ENCODE measurements around the gene FGF2.

FGF2 gene

DNA sequence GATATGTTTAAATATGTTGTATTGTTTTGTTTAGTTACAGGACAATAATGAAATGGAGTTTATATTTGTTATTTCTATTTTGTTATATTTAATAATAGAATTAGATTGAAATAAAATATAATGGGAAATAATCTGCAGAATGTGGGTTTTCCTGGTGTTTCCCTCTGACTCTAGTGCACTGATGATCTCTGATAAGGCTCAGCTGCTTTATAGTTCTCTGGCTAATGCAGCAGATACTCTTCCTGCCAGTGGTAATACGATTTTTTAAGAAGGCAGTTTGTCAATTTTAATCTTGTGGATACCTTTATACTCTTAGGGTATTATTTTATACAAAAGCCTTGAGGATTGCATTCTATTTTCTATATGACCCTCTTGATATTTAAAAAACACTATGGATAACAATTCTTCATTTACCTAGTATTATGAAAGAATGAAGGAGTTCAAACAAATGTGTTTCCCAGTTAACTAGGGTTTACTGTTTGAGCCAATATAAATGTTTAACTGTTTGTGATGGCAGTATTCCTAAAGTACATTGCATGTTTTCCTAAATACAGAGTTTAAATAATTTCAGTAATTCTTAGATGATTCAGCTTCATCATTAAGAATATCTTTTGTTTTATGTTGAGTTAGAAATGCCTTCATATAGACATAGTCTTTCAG, 68.8 kb downstream of the FGF2 start:
- no peak for DNase-seq (ENCODE audit: low read depth)

DNA sequence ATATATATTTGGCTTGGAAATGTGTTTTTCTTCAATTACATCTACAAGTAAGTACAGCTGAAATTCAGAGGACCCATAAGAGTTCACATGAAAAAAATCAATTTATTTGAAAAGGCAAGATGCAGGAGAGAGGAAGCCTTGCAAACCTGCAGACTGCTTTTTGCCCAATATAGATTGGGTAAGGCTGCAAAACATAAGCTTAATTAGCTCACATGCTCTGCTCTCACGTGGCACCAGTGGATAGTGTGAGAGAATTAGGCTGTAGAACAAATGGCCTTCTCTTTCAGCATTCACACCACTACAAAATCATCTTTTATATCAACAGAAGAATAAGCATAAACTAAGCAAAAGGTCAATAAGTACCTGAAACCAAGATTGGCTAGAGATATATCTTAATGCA, 69.6 kb downstream of the FGF2 start:
- DNase-seq (ENCODE audit: low read depth), result no peak

GRCh38 chr4:122898370-122899150, 71.9 kb downstream of the FGF2 start:
- no peak for DNase-seq (ENCODE audit: low read depth)

- no peak for DNase-seq (ENCODE audit: low read depth)
Observed at GRCh38 chr4:122899682-122900081, 73.1 kb downstream of the FGF2 start.

GRCh38 chr4:122900314-122900713, 73.7 kb downstream of the FGF2 start:
- DNase-seq (ENCODE audit: low read depth), result no peak

- DNase-seq (ENCODE audit: low read depth), result no peak
Observed at GRCh38 chr4:122901247-122902010, 74.8 kb downstream of the FGF2 start.

GRCh38 chr4:122903766-122904288, 77.2 kb downstream of the FGF2 start:
- DNase-seq (ENCODE audit: low read depth), result no peak

DNA sequence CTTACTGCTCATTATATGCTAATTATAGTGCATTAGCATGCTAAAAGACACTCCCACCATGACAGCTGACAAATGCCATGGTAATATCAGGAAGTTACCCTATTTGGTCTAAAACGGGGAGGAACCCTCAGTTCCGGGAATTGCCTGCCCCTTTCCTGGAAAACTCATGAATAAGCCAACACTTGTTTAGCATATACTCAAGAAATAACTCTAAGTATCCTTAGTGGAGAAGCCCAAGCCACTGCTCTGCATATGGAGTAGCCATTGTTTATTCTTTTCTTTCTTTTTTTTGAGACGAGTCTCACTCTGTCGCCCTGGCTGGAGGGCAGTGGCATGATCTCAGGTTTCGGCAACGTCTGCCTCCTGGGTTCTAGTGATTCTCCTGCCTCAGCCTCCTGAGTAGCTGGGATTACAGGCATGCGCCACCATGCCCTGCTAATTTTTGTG, 80.3 kb downstream of the FGF2 start:
- DNase-seq (ENCODE audit: low read depth), result no peak

DNA sequence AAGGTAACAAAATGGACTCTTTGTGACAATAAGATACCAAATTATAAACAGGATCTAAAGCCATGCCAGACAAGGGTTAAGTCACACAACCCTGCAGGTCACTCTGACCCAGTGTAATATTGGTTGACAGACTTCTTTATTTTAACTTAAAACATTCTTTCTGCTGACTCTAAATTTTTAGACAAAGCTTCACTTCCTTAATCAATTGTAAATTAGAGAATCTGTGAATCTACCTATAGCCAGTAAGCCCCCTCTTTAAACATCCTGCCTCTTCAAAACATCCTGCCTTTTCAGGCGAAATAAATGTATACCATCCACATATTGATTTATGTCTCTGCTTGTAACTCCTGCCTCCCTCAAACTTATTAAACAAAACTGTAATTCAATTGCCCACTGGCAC, 81.6 kb downstream of the FGF2 start:
- no peak for DNase-seq (ENCODE audit: low read depth)

DNA sequence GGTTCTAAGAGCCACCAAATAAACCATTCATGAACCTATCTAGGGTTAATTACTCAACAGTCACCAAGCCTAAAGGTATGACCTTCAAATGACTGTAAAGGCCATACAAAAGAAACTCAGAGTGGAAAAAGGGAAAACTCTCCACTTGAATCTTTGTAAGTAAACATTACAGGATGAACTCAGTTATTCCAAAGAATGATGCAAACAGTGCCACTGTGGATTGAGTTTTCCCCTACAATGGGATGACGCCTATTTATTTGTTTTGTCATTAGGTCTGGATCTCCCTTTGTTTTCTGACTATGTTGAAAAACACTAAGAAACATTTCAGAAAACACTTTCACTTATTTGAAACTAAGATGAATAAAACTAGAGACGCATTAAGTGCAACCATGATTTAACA, 83.1 kb downstream of the FGF2 start:
- no peak for DNase-seq (ENCODE audit: low read depth)

DNA sequence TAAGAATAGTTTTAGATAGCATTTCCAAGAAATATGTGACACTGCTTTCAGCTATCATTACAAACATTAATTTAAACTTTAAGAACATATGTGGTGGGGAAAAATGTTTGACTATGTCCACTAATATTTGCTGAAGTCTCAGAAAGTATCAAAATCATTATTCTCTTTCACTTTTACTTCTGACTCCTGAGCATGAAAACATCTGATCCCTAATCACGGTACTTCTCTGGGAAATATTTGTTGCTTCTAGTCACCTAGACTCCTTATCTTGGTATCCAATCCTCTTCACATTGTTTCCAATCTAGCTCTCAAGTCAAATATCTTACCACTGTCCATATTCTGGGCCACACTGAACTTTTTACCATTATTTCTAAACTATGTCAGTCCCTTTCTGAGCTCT, 85.0 kb downstream of the FGF2 start:
- no peak for DNase-seq (ENCODE audit: low read depth)

DNA sequence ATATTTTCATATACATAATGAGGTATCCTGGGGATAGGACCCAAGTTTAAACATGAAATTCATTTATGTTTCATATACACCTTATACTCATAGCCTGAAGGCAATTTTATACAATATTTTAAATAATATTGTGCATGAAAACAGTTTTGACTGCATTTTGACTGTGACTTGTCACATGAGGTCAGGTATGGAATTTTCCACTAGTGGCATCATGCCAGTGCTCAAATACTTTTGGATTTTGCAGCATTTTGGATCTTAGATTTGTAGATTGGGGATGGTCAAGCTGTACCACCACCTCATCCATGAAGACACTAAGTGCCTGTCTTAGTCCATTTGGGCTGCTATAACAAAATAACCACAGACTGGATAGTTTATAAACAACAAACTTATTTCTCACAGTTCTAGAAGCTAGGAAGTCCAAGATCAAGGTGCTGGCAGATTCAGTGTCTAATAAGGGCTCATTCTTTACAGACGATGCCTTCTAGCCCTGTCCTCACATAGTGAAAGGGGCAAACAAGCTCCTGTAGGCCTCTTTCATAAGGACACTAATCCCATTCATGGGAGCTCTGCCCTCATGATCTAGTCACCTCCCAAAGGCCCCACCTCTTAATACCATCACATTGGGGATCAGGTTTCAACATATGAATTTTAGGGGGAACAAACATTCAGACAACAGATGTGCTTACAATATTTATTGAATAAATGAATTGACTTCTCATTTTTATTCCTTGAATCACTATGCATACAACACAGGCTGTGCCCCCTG, 86.4 kb downstream of the FGF2 start:
- no peak for DNase-seq (ENCODE audit: low read depth)

GRCh38 chr4:122914292-122914904, 87.8 kb downstream of the FGF2 start:
- DNase-seq (ENCODE audit: low read depth), result no peak

DNA sequence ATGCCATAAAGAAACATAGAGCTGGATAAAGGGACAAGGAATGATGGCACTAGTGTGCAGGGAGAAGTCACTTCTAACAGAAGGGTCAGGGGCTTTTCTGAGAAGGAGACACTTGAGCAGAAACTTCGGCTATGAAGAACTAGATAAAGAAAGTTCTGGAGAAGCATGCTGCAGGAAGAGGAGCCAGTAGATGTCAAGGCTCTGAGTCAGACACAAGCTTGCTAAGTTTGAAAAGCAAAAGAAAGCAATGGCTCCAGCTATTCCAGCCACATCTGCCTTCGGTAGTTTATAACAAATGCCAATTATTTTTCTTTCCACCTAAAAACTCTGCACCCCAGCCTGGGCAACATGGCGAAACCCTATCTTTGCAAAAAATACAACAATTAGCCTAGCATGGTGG, 88.3 kb downstream of the FGF2 start:
- DNase-seq (ENCODE audit: low read depth), result no peak

GRCh38 chr4:122917731-122918130, 91.1 kb downstream of the FGF2 start:
- DNase-seq (ENCODE audit: low read depth), result no peak

- no peak for DNase-seq (ENCODE audit: low read depth)
Observed at GRCh38 chr4:122920473-122920872, 93.8 kb downstream of the FGF2 start.

GRCh38 chr4:122921300-122921699, 94.7 kb downstream of the FGF2 start:
- DNase-seq (ENCODE audit: low read depth), result no peak

- DNase-seq (ENCODE audit: low read depth), result peak; percentile 52
Observed at GRCh38 chr4:122921971-122922876, 95.6 kb downstream of the FGF2 start, which contains the start of gene NUDT6. Gene NUDT6 (minus strand): TSS chr4:122922597. CDS start chr4:122922572, 25 bp downstream.

DNA sequence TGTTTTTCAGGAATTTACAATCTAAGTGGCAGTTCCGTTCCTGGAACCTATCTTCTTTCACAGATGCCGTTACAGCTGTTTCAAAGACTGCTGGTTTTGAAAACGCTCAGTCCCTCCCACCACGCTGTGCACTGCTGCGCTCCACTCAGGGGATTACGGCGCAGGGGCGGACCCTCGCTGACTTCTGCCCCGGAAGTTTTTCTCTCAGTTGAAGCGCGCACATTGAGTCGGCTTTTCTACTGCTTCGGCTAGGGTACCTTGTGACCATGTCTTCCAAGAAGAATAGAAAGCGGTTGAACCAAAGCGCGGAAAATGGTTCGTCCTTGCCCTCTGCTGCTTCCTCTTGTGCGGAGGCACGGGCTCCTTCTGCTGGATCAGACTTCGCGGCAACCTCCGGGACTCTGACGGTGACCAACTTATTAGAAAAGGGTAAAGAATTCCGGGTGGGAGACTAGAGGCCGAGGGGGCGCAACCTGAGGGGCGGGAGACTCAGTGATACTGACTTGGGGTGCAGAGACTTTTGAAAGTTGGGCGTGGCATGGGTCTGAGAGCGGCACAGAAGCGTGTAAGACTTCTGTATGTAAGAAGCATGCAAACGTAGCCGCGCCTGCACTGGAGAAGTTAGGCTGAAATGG, 96.4 kb downstream of the FGF2 start:
- peak; percentile 76 for DNase-seq (ENCODE audit: low read depth)

DNA sequence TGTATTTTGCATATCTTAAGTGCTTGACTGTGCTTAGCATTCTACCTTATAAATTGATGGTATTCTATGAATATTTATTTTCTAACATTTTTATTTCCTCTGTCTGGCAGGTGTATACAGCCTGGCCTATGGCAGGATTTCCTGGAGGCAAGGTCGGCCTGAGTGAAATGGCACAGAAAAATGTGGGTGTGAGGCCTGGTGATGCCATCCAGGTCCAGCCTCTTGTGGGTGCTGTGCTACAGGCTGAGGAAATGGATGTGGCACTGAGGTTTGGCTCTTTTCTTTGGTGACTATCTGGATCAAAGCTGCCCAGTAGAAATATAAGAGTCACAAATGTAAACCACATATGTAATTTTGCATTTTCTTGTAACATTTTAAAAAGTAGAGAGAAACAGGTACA, 102.3 kb downstream of the FGF2 start:
- DNase-seq (ENCODE audit: low read depth), result no peak

All from CMK (cell line).